GM19035 (cell line): ENCODE measurements around the gene DPM1.

Experiments used
- ATAC-seq: cut with Tn5 transposase; IDR thresholded peaks from one replicate; pipeline ENCODE4 v1.9.1; 2021; ENCODE audit not compliant: unreplicated experiment

DPM1 gene

DNA sequence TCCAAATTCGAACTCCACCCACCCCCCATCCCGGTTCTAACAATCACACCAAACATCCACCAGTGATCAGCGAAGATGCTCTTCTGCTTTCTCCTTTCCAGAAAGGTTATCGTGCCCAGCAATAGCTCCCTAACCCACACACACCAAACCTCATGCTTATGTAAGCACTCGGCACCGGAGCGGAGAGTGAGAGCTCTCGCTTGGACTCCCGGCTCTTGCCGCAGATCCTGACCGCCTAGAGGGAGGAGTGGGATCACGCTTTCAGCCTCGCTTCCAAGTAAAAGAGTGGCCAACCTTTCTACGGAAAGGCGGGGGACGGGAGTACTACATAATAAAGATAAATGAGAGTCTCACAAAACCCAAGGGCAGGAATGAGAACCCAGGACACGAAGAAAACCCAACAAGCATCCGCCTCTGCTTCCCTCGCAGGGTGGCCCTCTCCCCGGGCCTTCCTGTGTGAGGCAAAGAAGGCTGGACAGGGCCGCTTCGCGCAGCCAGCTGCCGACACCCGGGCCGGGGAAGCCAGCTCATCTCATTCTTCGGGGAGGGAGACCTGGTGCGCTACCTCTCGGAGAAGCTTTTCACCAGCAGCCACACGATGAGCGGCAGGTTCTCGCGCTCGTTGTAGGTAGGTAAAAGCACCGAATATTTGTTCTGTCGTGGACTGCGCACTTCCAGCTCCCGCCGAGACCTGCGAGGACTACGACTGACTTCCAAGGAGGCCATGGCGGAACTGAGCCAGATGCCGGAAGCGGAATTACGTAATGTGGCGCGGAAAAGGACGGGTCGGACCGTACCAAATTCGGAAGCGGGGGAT is at the start of gene DPM1:
DPM1 (minus strand) TSS at position 735 of the 817 bp plus-strand sequence; CDS start at position 726, 9 bp downstream.
- ATAC-seq, result peak; percentile 84

DNA sequence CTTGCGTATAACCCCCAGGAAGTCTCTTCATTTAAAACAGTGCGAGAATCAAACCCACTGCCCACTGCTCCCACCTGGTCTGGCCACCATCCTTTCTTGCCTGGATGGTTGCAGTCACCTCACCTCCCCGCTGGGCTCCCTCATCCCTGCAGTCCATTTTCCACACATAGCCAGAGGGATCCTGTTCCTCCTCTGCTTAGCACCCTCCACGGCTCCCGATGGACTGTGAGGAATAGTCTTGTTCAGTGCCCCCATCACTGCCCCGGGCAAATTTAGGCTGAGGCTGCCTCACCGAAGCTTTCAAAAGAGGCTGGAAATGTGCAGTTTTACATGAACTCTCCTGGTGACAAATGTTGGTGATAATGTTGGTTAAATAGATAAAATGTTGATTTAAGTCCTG is 46.9 kb upstream of the DPM1 start:
- no peak for ATAC-seq

DNA sequence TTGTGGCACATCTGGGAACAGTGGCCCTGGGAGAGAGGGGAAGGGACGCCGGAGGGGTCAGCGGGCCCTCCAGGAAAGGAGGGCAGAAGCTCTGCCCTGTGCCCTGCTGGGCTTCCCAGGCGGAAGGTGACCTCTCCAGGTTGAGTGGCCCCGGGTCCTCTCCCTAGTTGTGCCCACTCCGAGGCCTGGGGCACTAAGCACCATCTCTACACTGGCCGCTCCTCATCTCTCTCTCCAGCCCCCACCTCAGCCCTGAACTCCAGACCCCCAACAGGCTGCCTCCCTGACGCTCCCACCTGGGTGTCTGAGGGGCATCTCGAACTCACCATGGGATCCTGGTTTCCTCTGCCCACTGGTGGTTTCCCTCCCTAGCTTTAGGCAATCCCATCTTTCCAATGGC is 46.4 kb upstream of the DPM1 start:
- no peak for ATAC-seq

DNA sequence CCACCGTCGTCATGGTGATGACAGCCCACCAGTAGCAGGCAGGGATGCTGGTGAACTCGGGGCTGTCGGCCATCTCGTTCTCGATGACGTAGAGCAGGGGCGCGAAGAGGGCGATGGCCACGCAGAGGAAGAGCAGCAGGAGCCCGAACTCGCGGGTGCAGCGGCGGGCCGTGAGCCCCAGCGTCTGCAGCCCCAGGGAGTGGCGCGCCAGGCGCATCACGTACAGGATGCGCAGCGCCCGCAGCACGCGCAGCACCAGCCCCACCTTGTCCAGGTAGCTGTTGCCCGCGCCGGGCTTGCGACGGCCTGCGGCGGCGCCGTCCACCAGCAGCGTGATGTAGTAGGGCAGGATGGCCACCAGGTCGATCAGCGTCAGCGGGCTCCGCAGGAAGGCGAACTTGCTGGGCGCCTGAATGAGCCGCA is 46.0 kb upstream of the DPM1 start:
- ATAC-seq, result no peak

DNA sequence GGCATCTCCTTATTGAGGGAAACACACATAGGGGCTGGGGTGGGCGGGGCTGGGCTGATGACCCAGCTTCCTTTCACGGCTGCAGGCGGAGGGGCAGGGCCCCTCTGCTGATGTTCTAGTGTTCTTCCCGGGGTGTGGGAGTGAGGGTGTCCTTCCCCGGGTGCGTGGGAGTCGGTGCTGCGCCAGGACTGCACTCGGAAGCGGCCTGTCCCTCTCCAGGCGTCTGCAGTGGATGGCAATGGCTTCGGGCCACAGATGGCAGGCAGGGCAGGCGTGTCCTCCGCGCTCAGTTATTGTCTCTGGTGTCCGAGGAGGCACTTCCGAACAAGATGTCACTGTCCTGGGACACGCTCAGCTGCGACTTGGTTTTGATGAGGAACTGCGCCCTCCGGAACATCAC is 45.4 kb upstream of the DPM1 start:
- ATAC-seq, result no peak

DNA sequence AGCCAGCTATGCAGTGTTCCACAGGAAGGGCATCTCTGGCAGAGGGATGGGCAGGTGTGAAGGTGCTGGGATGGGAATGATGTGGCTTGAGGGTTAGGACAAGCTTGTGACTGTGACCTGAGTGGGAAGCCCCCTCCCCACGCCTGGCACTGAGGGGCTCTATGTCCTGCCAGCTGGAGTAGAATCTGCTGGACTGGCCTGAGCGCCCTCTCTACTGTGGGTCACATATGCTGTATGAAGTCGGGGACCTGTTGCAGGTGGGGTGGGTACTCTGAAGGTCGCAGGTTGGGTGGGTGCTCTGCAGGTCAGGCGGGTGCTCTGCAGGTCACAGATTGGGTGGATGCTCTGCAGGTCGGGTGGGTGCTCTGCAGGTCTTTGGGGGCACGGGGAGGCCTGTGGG is 44.3 kb upstream of the DPM1 start:
- no peak for ATAC-seq

DNA sequence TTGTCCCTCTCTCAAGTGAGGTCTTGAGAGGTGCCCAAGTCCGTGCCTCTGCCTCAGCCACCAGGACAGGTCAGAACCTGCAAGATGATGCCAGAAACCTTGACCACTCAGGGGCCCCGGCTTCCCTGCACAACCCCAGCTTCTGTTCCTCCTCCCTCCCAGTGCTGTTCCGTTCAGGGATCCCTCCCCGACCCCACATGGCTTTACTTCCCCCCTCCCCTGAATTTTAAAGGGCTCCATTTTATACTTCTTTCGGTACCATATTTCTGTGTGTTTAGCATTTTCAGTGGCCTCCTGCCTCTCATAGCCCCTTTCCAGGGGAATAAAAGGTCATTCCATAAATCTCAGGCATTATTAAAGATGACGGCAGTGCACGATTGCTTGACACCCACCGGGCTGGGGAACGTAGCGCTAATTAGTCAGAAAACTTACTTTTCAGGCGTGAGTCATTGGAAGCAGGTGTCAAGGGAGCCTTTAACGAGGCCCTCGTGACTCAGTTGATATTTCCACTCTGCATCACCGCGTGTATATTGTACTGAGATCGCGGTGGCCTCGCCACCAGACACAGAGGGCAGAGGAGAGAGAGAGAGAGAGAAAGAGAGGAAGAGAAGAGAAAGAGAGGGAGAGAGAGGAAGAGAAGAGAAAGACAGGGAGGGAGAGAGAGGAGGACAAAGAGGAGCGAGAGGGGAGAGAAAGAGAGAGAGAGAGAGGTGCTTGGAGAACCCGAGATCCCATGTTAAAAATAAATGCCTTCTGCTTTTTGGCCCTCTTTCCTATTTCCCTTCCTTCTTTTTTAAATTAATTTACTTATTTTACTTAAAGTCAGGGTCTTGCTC is 43.3 kb upstream of the DPM1 start:
- no peak for ATAC-seq

DNA sequence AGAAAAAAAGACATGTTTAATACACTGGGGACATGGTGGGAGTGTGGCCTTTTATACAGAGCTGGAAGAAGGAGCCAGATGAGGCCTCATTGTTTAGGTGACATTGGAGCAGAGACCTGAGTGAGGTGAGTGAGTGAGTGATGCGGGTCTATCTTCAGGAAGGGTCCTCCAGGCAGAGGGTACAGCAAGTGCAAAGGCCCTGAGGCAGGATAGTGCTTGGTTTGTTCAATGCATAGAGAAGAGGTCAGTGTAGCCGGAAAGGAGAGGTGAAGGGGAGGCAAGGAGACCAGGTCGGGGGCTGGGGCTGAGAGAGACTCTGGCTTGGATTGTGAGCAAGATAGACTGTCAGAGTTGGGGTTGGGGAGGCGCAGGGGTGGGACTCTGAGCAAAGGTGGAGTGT is 41.0 kb upstream of the DPM1 start:
- ATAC-seq, result no peak

DNA sequence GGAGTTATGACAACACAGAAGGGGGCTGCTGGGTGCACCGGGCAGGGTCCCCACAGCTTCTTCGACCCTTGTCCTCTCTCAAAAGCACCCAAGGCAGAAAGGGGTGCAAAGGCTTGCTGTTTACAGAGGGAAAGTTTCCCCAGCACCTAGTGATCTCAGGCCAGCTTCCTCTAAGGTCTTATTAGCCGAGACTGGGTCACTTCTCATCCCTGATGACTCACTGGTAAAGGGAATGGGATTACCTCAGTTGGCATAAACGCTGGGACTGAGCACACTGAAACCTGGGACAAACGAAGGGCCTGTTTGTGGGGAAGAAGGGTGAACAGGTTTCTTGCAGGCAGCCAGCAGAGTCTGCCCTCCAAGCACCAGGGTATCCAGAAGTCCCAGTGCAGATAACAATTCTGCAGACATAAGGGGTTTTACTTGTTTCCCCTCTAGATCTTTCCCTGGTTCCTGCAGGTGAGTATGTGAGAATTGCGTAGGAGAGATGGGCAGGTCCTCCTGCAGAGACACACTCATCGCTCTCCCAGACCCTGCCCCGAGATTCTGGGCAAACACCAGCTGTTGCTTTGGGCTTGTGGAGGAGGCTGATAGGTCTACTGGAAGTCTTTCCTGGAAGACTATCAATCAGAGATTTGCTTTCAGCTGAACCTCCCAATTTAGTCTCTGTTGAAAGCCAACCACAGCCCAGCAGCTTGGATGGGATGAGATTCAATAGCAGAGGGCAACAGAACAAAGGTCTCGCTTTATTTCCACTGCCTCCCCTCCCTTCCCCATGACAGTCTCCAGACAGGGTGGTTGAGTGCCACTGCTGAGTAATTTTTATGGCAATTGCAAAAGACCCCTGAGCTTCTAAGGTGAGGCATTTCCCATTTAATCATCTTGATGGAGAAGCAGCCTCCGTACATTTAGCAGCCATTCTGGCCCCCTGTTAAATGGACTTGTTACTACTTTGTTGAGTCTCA is 38.9 kb upstream of the DPM1 start:
- ATAC-seq, result no peak

DNA sequence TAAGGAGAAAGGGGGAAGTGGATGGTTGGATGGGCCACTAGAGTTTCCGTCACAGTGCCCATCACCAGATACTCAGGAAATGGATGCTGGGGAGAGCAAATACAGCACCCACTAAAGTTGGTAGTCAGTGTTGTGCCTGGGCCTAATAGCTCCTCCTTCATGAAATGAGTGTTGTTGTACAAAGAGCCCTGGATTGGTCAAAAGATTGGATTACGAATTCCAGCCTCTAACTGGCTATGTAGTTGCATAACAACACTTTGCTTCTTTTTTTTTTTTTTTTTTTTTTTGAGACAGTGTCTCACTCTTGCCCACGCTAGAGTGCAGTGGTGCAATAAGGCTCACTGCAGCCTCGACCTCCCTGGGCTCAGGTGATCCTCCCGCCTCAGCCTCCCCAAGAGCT is 37.2 kb upstream of the DPM1 start:
- no peak for ATAC-seq

DNA sequence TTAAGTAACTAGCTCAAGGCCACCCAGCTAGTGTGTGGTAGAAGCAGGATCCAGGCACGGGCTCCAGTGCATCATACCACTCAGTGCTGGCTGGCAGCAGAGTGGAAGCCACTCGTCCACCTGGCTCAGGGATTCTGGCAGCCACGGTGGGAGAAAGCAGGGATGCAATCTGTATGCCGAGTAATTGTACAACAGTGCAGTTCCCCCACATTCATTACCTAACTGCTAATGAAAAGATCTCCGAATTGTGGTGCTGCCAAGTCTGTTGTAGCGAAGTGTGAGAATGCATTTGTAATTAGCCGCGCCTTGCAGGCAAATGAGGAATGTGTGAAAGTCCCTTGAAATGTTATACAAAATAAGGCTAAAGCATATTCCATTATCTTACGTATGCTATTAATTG is 35.5 kb upstream of the DPM1 start:
- no peak for ATAC-seq

DNA sequence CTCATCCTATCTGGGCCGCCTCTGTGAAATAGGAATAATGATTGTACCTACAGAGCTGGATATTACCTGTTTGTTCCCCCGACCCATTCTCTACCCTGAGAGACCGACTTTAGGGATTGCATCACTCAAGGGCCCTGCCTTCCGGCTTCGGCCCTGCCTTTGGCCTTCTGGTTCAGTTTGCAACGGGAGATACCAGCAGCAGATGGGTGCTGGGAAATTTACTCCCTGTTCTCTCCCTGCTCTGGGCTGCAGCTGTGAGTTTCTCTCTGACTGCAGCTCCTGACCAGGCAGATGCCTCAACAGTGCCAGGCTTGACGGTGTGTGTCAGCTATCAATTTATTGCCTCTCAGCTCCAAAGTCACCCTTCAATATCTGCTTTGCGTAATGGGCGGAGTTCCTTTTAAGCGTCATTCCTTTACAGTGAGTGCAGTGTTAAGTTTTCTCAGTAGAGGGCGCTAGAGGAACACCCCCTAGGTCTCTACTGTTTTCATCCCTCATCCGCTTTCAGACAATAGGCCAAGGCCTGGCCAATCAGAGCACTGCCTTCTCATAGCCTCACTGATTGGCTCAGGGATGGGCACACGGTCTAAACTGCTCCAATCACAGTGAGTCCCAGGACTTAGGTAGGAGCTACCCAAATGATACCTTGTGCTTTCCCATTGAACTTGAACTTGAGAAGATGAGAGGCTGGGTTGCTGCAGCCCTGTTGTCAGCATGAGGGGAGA is 34.6 kb upstream of the DPM1 start:
- no peak for ATAC-seq

DNA sequence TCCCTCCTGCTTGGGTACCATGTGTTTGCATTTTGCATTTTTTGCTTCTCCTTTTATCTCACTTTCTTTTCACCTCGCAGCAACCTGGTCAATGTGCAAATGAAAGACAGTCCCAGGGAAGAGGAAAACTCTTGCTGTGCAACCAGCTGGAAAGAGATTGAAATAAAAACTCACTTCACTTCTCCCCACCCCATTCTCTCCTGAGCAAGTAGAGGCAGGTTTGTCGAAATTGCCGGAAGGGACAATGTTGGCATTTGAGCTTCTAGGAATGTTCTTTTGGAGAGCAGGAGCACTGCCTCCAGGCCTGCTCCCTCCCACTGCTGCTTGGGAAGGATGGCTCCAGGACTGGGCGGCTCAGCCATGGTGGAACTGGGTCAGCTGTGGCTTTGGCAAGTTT is 34.0 kb upstream of the DPM1 start:
- ATAC-seq, result no peak

DNA sequence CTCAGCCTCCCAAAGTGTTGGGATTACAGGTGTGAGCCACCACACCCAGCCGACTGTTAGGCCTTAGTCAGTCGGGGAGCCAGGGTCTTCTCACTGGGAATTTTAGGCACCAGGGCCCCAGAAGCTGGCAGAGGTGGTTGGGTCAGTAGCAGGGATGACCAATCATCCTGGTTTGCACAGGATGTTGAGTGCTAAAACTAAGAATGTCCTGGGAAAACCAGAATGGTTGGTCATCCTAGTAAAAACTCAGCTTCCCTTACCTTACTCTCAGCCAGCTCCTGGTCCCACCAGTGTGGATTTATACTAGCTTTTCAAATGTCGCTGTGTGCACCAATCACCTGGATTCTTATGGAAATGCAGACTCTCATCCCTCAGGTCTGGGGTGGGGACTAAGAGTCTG is 32.7 kb upstream of the DPM1 start:
- no peak for ATAC-seq

DNA sequence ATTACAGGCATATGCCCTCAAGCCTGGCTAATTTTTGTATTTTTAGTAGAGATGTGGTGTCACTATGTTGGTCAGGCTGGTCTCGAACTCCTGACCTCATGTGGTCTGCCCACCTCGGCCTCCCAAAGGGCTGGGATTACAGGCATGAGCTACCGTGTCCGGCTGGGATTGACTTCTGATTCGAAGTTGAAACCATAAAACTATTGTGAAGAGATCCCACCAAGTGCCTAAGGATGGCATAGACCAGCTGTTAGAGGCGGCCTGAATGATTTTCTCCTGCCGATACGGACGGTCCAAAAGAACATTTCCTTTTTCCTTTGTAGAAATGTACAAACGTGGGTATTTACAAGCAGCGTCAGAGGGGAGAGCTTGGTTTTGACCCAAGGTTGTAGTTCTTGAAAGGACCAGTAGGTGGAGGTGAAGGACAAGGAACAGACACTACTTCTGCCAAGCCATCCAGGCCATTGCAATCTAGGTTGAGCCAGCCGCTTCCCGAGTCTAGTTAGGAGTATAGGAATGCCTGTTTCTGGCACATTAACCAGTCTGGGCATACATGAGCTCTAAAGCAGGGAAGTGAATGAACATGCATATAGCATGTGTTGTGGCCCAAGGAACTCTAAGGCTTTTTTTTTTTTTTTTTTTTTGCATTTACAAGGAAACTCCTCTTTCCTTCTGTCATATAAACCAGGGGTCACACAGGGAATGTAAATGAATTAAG is 29.3 kb upstream of the DPM1 start:
- no peak for ATAC-seq

DNA sequence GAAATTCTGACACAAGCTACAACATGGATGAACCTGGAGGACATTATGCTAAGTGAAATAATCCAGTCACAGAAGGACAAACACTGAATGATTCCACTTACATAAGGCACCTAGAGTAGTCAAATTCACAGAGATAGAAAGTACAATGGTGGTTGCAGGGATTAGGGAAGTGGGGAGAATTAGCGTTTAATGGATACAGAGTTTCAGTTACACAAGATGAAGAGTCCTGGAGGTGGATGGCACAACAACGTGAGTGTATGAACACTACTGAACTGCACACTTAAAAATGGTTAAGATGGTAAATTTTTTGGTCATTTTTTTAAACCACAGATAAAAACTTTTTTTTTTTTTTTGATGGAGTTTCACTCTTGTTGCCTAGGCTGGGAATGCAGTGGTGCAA is 25.0 kb upstream of the DPM1 start:
- no peak for ATAC-seq

DNA sequence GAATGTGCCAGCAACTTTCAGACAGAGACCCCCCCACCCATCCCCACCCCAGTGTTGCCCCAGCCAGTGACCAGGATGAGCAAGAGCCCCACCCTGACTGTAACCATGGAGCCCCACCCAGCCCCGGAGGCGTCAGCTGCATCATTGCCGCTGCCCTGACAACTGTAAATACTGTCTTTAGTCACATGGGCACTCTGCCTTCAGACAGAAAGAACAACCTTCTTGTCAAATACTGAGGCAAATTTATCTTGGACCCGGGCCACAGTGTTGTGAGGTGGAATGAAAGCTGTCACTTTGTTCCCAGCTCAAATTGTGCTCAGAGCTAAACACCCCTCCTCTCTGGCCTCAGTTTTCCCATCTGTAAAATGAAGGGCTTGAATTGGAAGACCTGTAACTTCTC is 24.0 kb upstream of the DPM1 start:
- no peak for ATAC-seq

DNA sequence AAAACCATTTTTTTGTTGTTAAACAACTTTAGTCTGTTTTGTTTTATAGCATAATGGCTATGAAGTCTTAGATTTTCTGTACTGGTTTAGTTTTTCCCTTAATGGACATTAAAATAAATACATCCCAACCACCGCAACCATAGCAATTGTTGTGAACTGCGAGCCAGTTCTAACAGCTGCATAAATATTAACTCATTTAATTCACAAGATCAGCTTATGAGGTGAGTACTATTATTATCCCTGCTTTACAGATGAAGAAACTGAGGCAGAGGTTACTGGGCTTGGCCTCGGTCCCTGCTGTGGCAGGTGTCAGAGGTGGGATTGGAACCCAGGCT is 23.3 kb upstream of the DPM1 start:
- ATAC-seq, result no peak

DNA sequence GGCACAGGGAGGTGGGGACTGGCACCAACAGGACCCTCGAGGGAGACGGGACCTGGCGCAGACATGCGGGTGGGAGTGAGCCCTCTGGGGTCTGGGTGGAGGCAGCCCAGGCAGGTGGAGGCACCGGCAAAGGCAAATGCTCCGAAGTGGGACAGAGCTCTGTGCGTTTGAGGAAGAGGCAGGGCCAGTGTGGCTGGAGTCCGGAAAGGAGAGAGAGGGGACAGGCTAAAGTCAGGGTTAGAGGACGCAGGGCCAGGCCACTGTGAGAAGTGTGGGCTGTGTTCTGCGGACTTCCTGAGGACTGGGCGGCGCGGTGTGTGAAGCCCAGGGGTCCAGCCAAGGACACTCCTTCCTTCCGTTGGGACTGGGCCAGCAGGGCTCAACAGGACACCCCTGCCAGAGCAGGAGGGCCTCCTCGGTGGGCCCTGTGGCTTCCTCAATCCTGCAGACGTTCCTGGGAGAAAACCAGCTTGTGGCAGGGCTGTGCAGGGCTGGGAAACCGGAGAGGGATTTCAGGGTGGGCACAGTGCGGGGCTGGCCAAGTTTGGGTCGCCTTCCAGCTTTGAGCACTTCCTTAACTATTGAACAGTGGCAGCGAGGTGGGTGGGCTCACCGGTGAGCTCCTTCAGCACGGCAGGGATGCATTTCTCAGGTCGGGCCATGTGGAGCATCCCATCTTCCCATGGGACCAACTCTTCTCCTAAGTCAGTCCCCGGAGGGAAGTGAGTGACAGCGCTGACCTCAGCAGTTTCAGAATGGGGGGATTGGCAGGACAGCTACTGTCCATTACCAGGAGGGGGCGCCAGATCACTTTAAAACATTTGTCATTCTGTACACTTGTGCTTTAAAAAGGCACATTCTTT is 22.8 kb upstream of the DPM1 start:
- no peak for ATAC-seq
